OCI-LY7 (cell line): ENCODE measurements around the gene MAP3K5. TPM values are rescaled to one million over a fixed set of nuclear protein-coding genes. Genes with fewer than 3 reads are reported as not detected.

Experiments used
- BruUV-seq: library from RNA; stranded (reverse); fragments of 400-500 nt; replicated peaks from 2 replicates; lab custom pipeline; 2021; lab: Mats Ljungman, UMichigan
- CTCF ChIA-PET: fragments of 300-600 bp; sonication (Branson Sonifier 250); formaldehyde crosslinking; loops from one replicate; lab custom pipeline; 2022; ENCODE audit warnings: antibody characterized with exemption; ENCODE audit not compliant: unreplicated experiment; lab: Charles Lee
- POLR2A ChIA-PET: fragments of 300-600 bp; sonication (Branson Sonifier 250); formaldehyde crosslinking; loops from one replicate; lab custom pipeline; 2022; ENCODE audit warnings: antibody characterized with exemption; lab: Charles Lee
- DNase-seq: peaks from one replicate; pipeline ENCODE4 v3.0.0-alpha.2; 2015; ENCODE audit warnings: low spot score
- H2AFZ ChIP-seq: fragments of 200-600 bp; sonication (generic), shearing (Covaris generic); 2 replicates; pipeline ENCODE4 v1.6.1; 2014; ENCODE audit warnings: mild to moderate bottlenecking, antibody characterized with exemption, low read length, moderate library complexity
- H3K27ac ChIP-seq: fragments of 200-600 bp; sonication (generic); 2 replicates; pipeline ENCODE4 v1.5.1; 2014; ENCODE audit warnings: mixed run types, low read depth, mild to moderate bottlenecking, moderate library complexity, low read length, inconsistent platforms; ENCODE audit not compliant: poor library complexity, severe bottlenecking
- H3K36me3 ChIP-seq: fragments of 200-600 bp; sonication (generic); 2 replicates; pipeline ENCODE4 v1.6.1; 2014; ENCODE audit warnings: mild to moderate bottlenecking, antibody characterized with exemption, low read length, moderate library complexity, mixed read lengths; ENCODE audit not compliant: insufficient read depth
- H3K4me1 ChIP-seq: fragments of 200-600 bp; sonication (generic); 2 replicates; pipeline ENCODE4 v1.5.1; 2014; ENCODE audit warnings: mild to moderate bottlenecking, low read length; ENCODE audit not compliant: insufficient read depth, poor library complexity, severe bottlenecking
- H3K4me2 ChIP-seq: fragments of 200-600 bp; sonication (generic); 2 replicates; pipeline ENCODE4 v1.6.1; 2014; ENCODE audit warnings: mild to moderate bottlenecking, low read length
- H3K4me3 ChIP-seq: fragments of 200-600 bp; sonication (generic); 2 replicates; pipeline ENCODE4 v1.5.1; 2014; ENCODE audit warnings: mild to moderate bottlenecking, low read depth, low read length; ENCODE audit not compliant: poor library complexity, severe bottlenecking
- H3K79me2 ChIP-seq: fragments of 200-600 bp; sonication (generic); 2 replicates; pipeline ENCODE4 v1.6.1; 2016; ENCODE audit warnings: low read depth, mild to moderate bottlenecking, low read length, moderate library complexity, mixed read lengths; ENCODE audit not compliant: insufficient read depth
- H3K9me2 ChIP-seq: fragments of 200-600 bp; sonication (generic); 2 replicates; pipeline ENCODE4 v1.6.1; 2016; ENCODE audit warnings: mild to moderate bottlenecking, low read length, mixed read lengths; ENCODE audit not compliant: insufficient read depth
- H3K9me3 ChIP-seq: fragments of 200-600 bp; sonication (generic); 2 replicates; pipeline ENCODE4 v1.6.1; 2014; ENCODE audit warnings: mild to moderate bottlenecking, mixed run types, low read length, mixed read lengths
- H4K20me1 ChIP-seq: fragments of 200-600 bp; sonication (generic); 2 replicates; pipeline ENCODE4 v1.6.1; 2014; ENCODE audit warnings: mild to moderate bottlenecking, antibody characterized with exemption, low read length, moderate library complexity, mixed read lengths; ENCODE audit not compliant: insufficient read depth
- EZH2phosphoT487 ChIP-seq: fragments of 200-600 bp; sonication (generic); IDR thresholded peaks from 2 replicates; pipeline ENCODE4 v1.6.1; 2018; ENCODE audit warnings: low read depth, borderline replicate concordance, mild to moderate bottlenecking, mixed run types, antibody characterized with exemption, low read length, moderate library complexity, mixed read lengths
- intact Hi-C: fragments of 100-400 bp; cut with micrococcal nuclease; formaldehyde crosslinking; loops from one replicate; pipeline ENCODE4 v1.10.0; 2022; ENCODE audit not compliant: unreplicated experiment
- total RNA-seq, 2 experiments: library from RNA; depleted of rRNA in 1 of 2; stranded (reverse); fragments of >200 nt in 1 of 2; shearing (Covaris generic) in 1 of 2; gene quantifications; 2 replicates each; pipeline ENCODE4 v1.2.3, GENCODE V29; 2014 to 2022
- TF ChIP-seq, protein P1 (sequence below): fragments of 200-600 bp; sonication (generic); conservative IDR thresholded peaks from 2 replicates; pipeline ENCODE4 v1.5.1; 2014; ENCODE audit warnings: mild to moderate bottlenecking, antibody characterized with exemption, low read length, moderate library complexity, mixed read lengths

MAP3K5 gene
- total RNA-seq, 2 experiments from 2014 or later = 13.8 to 16.6 TPM

DNA sequence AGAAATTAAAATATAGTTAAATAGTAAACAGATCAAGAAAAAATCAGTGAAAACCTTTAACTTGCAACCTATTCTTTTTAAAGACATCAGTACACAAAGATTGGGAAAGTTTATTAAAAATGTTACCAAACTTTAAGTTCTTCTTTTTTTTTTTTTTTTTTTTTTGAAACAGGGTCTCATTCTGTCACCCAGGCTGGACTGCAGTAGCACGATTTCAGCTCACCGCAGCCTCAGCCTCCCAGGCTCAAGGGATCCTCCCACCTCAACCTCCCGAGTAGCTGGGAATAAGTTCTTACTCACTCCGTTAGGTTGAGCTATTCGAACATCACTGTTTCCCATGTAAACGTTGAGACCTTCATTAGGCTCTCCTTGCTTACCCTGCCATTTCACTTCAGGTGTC, 5.6 kb downstream of the MAP3K5 start:
- H3K4me1 ChIP-seq = peaks cover 68% of the 10 kb centered on the region
- intact Hi-C loops = no loop called here
- no peak for TF ChIP-seq EZH2phosphoT487
- TF ChIP-seq, protein P1, sequence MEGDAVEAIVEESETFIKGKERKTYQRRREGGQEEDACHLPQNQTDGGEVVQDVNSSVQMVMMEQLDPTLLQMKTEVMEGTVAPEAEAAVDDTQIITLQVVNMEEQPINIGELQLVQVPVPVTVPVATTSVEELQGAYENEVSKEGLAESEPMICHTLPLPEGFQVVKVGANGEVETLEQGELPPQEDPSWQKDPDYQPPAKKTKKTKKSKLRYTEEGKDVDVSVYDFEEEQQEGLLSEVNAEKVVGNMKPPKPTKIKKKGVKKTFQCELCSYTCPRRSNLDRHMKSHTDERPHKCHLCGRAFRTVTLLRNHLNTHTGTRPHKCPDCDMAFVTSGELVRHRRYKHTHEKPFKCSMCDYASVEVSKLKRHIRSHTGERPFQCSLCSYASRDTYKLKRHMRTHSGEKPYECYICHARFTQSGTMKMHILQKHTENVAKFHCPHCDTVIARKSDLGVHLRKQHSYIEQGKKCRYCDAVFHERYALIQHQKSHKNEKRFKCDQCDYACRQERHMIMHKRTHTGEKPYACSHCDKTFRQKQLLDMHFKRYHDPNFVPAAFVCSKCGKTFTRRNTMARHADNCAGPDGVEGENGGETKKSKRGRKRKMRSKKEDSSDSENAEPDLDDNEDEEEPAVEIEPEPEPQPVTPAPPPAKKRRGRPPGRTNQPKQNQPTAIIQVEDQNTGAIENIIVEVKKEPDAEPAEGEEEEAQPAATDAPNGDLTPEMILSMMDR = no peak
- H3K4me3 ChIP-seq = no peak overlapping the region
- H2AFZ ChIP-seq = no peak overlapping the region
- H4K20me1 ChIP-seq = no peaks in the 10 kb centered on the region
- peaks cover 11% of the 10 kb centered on the region for H3K36me3 ChIP-seq
- H3K4me2 ChIP-seq = 0 out of 2 replicates have a peak overlapping the region, but pooled peaks have one; percentile 96
- DNase-seq = no peak
- no peaks in the 10 kb centered on the region for H3K9me2 ChIP-seq
- H3K27ac ChIP-seq = no peak overlapping the region
- CTCF ChIA-PET = interaction anchor here (0.6 to 1.9 kb wide), 4 partner anchors 40 to 142 kb away, joined by 3 to 4 read pairs (median 4); no protein-coding TSS in a partner anchor
- BruUV-seq = no TSS peak
- H3K79me2 ChIP-seq = peaks cover 92% of the 10 kb centered on the region
- no peaks in the 10 kb centered on the region for H3K9me3 ChIP-seq
- POLR2A ChIA-PET = interaction anchor here (0.6 to 9.6 kb wide), 19 partner anchors 11 to 1500 kb away, joined by 3 to 156 read pairs (median 5); no protein-coding TSS in a partner anchor

DNA sequence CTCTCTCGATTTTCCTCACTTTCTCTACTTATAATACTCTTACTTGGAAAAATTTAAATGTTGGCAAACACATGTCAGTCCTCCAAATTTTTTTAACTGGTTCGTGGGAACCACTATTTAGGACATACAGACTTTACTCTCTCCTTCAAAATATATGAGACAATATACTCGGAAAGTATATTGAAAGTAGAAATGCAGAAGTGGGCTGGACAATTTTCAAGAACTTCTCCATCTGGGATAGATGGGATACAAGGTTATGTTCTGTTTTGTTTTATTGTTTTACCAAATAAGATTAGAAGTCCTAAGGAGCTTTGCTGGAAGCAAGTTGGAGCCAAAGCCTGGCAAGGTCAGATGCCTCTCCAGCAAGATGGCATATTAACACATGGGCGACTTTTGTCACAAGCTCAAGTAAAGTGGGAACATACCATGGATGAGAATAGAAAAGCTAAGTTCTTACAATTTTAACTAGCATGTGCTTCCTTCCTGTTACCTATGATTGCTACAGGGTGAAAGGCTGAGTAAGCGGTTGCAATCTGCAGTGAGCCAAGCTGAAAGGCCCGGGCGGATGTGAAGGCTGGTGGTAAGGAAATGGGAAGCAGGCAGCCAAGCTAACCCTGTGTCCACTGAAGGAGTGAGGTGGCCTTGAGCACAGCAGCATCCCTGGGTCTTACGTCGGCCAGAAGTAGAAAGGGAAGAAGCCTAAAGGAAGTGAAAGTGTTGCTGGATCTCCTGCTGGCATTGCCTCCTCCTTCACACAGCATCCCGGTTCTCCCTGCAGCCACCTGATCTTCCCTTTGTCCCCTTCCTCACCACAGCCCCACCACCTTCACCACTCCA, 7.1 kb downstream of the MAP3K5 start:
- H3K4me1 ChIP-seq = peaks cover 64% of the 10 kb centered on the region
- CTCF ChIA-PET = interaction anchor here (0.6 kb wide), 1 partner anchor 69 kb away, joined by 3 read pairs; no protein-coding TSS in a partner anchor
- no peaks in the 10 kb centered on the region for H3K9me2 ChIP-seq
- no peaks in the 10 kb centered on the region for H4K20me1 ChIP-seq
- H3K4me2 ChIP-seq = peak overlapping the region; percentile 96
- peak overlapping the region; percentile 61 for H3K27ac ChIP-seq
- H3K4me3 ChIP-seq = peak overlapping the region; percentile 67
- H2AFZ ChIP-seq = peak overlapping the region; percentile 45; the same call in 1 of the 2 replicates
- intact Hi-C loops = loop anchor here (1.0 kb wide), 1 partner anchor 21 kb away; no protein-coding TSS in a partner anchor
- no peak for TF ChIP-seq EZH2phosphoT487
- TF ChIP-seq, protein P1 = no peak
- POLR2A ChIA-PET = interaction anchor here (0.7 to 9.6 kb wide), 7 partner anchors 12 to 73 kb away, joined by 3 to 156 read pairs (median 10); no protein-coding TSS in a partner anchor
- no TSS peak for BruUV-seq
- H3K79me2 ChIP-seq = peaks cover 86% of the 10 kb centered on the region
- H3K9me3 ChIP-seq = no peaks in the 10 kb centered on the region
- peaks cover 11% of the 10 kb centered on the region for H3K36me3 ChIP-seq
- peak; percentile 63 for DNase-seq
